GM19328 (cell line): ENCODE data around the gene KIF17.
"Not testable (repeated sequence)": the region's sequence is repeated elsewhere in the genome, so short reads cannot be mapped to it uniquely, and the experiment has no call there.

ENCODE experiments used
- ATAC-seq: cut with Tn5 transposase; IDR thresholded peaks from one replicate; pipeline ENCODE4 v1.9.1; 2021; ENCODE audit warnings: mild to moderate bottlenecking, moderate library complexity; ENCODE audit not compliant: unreplicated experiment

Gene KIF17

GRCh38 chr1:20728371-20729154 is 10.8 kb upstream of the KIF17 start:
- ATAC-seq, result no peak

DNA sequence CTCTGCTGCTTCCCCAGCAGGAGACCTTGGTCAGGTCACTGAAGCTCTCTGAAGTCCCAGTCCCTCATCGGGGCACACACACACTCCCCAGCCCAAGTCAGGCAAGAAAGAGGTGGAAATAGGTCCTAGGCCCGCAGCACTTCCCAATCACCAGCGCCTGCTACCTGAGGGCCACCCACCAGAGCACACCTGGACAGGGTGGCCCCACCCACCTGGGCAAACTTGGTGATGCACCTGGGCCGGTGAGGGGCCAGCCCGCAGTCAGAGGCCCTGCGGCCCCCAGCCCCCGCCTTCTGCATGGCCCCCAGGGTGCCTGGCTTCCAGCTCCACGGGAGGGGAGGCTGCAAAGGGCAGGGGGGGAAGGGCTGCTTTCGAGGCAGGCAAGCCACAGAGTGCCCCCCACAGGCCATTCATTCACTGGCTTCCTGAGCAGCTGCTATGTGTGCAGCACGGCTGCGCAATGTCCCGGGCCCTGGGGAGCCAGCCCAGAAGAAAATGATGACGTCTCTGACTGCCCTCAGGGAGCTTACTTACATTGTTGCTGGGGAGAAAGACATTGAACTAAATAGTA is 10.0 kb upstream of the KIF17 start:
- ATAC-seq, result no peak

- ATAC-seq, result no peak
Measured at GRCh38 chr1:20726932-20727745, 9.3 kb upstream of the KIF17 start.

DNA sequence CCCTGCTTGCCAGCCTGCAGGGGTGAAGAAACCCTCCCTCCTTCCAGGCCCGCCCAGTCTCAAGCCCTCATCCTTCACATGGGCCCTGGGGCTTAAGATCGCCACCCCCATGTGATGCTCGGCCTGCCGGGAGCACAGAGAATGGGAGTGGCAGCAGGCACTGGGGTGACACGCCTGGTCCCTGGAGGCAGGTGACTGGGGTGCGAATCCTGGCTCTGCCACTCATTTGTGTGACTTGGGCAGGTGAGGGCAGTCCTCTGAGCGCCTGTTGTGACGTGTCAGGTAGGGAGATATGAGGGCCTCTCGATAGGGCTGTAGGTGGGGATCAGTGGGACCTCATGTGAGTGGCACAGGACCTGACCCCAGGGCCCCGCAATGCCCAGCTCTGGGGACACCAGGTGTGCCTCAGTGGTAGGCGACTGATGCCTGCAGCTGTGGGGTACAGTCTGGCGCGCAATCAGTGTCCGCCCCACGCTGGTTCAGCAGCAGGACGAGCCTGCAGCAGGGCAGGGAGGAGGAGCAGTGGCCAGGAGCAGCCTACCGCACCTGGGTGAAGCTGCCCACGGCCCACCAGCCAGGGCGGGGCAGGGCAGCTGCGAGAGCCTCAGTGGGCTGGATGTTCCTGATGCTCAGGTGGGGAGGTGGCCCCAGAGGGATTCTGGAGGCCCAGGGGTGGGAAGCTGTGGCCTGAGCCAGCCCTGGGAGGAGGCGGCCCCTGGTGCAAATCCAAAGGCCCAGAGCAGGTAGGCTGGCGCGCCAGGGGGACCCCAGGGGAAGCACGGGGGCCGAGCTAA is 8.5 kb upstream of the KIF17 start:
- ATAC-seq, result no peak

DNA sequence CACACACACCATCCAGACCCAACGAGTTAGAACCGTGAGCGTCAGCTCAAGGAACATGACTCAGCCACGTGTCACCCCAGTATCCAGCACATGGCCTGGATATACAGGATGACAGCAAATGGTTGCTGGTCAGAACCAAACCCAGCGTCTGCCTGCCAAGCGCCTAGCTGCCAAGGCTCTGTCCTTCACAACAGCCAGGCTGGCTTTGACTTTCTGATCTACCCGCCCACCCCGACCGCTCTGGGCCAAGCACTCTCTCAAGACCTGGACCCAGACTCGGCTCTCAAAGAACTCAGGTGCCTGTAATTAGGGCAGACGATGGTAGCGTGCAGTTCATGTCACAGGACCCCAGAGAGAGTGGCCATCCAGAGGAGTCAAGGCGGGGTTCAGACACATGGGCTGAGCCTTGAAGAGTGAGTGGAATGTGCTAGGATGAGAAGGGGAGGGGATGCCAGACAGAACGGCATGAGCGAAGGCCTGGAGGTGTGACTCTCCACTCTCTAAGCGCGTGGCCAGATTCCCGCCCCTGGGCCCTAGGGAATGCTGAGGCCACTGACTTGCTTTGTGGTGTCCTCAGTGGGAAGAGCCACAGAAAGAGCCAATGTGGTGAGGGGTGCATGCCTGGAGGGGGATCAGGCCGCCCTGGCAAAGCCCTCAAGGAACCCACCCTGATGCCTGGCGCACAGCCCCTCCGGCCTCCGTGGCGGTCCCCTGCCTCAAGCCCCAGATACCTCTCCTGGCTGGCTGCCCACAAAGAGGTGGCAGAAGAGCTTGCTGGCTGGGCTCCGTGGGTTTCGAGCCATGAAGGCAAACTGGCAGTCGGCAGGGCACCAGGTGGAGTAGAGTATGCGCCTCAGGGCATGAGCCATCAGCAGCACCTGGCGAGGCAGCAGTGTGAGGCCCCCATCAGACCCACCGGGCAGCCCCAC is 7.6 kb upstream of the KIF17 start:
- no peak for ATAC-seq

DNA sequence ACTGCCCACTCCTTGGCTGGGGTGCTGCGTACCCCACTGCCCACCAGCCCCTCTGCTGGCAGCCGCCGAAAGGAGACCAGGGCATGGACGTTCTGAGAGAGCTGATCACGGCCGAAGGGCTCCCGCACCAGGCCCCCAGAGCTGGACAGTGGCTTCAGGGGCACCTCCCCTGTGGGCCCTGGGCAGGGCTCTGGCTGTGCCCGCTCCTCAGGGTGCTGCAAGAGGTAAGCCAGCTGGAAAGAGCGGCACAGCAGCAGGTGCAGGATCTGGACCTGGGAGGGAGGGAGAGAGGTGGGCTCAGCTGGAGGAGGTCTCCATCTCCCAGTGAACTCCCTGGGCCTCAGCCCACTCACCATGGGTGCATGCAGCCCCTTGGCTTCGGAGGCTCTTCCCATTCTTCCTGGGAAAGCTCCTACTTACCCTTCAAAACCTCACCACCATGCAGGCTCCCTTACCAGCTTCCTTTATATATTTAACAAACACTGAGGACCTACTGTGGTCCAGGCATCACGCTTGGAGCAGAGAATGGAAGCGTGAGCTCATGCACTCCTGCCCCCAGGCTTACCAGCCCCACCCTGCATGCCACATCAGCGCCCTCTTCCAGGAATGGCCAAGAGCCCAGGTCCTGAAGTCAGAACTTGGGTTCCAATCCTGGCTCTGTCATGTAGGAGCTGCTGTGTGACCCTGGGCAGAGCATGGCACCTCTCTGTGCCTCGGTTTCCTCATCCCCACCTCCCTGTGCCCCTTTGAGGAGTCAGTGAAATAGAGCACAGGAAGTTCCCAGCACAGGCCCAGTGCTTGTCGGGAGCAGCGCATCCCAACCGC is 6.8 kb upstream of the KIF17 start:
- ATAC-seq, result no peak

DNA sequence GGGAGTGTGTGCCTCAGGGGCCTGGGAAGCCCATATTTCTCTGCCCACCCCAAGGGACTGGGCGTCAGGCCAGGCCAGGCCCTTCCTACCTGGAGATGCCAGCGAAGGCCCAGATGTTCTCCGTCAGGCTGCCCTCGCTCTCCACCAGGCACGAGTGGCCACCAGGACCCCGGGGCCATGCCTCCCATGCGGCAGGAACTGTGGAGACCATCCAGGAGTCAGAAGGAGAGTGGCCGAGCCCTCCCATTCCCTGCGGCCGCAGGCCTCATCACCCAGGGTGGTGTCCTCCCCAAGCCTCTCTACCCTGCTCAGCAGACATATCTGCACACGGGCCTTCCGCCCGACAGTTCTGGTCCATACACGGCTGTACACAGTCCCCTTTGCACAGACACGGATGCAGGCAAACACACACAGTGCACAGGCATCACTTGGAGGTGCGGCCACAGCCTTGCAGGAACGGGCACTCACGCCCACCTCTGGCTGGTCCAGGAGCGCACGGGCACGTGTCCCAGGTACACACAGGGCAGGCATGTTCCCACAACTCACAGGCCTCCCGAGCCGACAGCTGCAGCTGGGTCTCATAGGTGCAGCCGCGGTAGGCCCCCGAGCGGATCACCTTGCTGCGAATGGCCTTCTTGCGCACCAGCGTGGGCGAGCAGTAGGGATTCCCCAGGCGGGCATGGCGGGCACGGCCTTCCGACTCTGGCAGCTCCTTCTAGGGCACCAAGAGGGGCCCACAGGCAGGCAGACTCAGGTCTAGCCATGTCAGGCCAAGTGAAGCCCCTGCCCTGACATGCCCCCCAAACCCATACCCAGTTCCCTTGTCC is 5.9 kb upstream of the KIF17 start:
- ATAC-seq, result no peak

GRCh38 chr1:20723159-20723536 is 5.3 kb upstream of the KIF17 start:
- no peak for ATAC-seq

GRCh38 chr1:20721117-20722061 is 3.6 kb upstream of the KIF17 start:
- ATAC-seq, result no peak

- ATAC-seq, result no peak
Measured at GRCh38 chr1:20720631-20721091, 2.9 kb upstream of the KIF17 start.

GRCh38 chr1:20719871-20720620 is 2.2 kb upstream of the KIF17 start:
- no peak for ATAC-seq

DNA sequence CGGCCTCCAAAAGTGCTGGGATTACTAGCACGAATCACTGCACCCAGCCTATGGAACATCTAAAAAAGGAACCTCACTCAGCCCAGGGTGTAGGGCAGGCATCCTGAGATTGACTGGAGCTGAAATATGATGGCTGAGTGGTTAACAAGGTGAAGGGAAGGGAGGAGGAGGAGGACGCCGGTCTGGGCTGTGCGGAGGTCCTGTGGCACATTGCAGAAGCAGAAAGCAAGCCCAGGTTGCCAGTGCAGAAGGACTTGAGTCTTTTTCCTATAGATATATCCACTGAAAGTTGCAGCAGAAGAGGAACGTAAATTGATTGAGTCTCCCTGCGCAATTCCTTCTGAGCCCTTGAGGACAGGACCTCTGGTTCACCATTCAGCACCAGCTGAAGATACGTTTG is 1.5 kb upstream of the KIF17 start:
- ATAC-seq, result no peak

DNA sequence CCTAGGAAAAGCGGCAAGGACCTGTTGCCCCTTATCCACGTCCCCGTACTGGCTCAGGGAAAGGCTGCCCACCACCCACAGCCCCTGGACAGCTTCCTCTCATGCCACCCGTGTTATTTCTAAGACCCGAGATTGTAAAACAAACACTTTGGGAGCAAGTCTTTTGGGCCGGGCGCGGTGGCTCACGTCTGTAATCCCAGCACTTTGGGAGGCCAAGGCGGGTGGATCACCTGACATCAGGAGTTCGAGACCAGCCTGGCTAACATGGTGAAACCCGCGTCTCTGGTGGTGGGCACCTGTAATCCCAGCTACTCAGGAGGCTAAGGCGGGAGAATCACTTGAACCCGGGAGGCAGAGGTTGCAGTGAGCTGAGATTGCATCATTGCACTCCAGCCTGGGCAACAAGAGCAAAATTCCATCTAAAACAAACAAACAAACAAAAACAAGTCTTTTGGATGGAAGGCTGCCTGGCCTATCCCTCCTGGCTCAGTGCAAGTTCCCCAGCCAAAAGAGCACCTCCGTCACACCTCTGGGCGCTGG is 606 bp upstream of the KIF17 start:
- not testable (repeated sequence) for ATAC-seq

- no peak for ATAC-seq
Measured at GRCh38 chr1:20716232-20716631, 1.6 kb downstream of the KIF17 start.

- no peak for ATAC-seq
Measured at GRCh38 chr1:20715406-20715805, 2.4 kb downstream of the KIF17 start.

GRCh38 chr1:20713440-20713839 is 4.4 kb downstream of the KIF17 start:
- ATAC-seq, result no peak
